PC-9 (cell line): Measurements from ENCODE around the gene BORCS8.

Experiments
- EZH2 ChIP-seq: fragments of 200-600 bp; sonication (generic); IDR thresholded peaks from 2 replicates; pipeline ENCODE4 v1.8.0; 2017; ENCODE audit warnings: antibody characterized with exemption, low read depth
- TF ChIP-seq, protein P1 (sequence below): fragments of 200-600 bp; sonication (generic); conservative IDR thresholded peaks from 2 replicates; pipeline ENCODE4 v1.6.1; 2017; ENCODE audit warnings: mixed run types, antibody characterized with exemption, mild to moderate bottlenecking, moderate library complexity

DNA sequence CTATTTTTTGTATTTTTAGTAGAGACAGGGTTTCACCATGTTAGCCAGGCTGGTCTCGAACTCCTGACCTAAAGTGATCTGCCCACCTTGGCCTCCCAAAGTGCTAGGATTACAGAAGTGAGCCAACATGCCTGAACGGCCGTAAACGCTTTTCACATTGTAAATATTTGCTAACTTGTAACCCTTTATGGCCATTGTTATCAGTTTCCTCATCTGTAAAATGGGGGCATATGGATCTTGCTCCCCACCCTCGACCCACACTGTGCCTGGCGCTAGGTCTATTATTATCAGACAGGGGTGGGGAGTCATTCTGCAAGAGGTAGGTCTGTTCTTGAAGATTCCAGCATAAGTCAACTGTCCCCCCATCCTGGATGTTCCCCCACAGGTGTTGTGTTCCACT is 31.7 kb upstream of the BORCS8 start:
- TF ChIP-seq, protein P1, sequence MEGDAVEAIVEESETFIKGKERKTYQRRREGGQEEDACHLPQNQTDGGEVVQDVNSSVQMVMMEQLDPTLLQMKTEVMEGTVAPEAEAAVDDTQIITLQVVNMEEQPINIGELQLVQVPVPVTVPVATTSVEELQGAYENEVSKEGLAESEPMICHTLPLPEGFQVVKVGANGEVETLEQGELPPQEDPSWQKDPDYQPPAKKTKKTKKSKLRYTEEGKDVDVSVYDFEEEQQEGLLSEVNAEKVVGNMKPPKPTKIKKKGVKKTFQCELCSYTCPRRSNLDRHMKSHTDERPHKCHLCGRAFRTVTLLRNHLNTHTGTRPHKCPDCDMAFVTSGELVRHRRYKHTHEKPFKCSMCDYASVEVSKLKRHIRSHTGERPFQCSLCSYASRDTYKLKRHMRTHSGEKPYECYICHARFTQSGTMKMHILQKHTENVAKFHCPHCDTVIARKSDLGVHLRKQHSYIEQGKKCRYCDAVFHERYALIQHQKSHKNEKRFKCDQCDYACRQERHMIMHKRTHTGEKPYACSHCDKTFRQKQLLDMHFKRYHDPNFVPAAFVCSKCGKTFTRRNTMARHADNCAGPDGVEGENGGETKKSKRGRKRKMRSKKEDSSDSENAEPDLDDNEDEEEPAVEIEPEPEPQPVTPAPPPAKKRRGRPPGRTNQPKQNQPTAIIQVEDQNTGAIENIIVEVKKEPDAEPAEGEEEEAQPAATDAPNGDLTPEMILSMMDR = no peak
- no peak for TF ChIP-seq EZH2
